GM18511 (cell line): ENCODE data around the gene SH3TC1.

ENCODE experiments used
- ATAC-seq: cut with Tn5 transposase; IDR thresholded peaks from one replicate; pipeline ENCODE4 v1.9.1; 2021; ENCODE audit warnings: mild to moderate bottlenecking, moderate library complexity; ENCODE audit not compliant: unreplicated experiment

SH3TC1 gene

DNA sequence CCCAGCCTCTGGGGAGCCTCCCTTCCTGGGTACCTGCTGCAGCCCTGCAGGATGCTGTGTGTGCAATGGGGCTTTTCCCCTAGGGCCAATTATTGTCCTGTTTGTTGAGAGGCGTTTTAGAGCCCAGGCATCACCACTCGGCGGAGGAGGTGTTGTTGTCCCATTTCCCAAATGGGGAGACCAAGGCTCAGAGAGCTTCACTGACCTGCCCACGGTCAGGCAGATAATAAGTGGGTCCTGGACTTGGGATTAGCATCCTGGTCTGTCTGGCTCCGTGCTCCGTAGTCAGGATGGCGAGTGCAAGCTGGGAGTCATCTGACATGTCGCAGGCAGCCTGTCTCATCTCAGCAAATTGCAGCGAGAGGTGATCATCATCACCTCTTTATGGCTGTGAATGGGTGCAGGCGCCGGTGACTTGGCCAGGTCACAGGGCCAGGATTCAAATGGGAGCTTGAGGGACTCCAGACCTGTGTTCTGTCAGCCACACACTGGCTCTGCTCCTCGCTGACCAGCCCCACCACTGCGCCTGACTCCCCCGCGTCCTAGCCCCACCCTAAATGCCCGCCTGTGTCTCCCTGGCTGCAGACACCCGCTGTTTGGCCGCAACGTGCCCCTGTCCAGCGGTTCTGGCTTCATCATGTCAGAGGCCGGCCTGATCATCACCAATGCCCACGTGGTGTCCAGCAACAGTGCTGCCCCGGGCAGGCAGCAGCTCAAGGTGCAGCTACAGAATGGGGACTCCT, 87.1 kb downstream of the SH3TC1 start:
- ATAC-seq: no peak

DNA sequence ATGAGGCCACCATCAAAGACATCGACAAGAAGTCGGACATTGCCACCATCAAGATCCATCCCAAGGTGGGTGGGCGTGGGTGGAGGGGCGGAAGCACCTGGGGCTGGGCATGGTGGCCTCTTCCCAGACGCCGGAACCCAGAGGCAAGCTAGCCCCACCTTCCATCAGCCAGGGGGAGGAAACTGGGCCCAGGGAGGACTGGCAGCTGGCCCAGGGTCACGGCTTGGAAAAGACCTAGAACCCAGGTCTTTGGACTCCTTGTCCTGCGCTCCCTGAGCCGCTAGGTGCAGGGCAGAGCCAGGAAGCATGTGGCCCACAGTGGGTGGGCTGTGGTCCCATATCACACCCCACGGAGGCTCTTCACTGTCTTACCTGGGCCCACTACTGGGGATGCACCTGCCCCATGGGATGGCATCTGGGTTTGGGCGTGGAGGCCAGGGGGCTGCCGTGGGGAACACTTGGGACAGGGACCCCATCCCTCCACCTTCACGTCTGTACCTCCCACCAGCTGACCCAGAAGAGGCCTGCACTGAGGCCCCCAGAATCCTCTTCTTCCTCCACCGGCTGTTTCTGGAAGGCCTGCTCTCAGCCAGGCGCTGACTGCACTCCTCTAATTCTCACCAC, 87.7 kb downstream of the SH3TC1 start:
- no peak for ATAC-seq

DNA sequence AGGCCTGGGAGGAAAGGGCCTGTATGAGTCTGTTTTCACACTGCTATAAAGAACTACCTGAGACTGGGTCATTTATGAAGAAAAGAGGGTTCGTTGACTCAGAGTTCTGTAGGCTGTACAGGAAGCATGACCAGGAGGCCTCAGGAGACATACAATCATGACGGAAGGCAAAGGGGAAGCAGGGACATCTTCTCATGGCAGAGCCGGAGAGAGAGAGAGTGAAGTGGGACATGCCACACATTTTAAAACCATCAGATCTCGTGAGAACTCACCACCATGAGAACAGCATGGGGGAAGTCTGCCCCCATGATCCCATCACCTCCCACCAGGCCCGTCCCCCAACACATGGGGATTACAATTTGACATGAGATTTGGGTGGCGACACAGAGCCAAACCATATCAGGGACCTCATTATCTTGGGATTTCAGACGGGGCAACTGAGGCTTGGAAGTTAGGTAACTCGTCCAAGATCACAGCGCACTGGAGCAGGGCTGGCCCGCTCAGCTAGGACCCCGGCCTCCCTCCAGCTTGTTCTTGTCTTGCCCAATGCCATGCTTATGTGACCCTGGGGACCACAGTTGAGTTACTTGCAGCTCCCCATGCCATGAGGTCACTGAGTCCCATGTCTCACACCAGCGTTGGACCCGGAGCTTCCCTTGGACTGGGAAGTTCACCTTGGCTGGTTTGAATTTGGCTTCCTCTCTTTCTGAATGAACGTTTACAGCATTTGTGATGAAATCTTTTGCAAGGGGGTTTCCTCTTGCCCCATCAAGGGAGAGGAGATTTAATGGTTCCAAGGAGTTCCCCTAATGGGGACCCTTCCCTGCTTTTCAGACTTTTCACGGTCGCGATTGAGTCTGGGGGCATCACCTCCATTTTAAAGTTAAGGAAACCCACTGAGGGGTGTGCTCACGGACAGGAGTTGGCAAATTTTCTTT, 88.5 kb downstream of the SH3TC1 start:
- no peak for ATAC-seq

DNA sequence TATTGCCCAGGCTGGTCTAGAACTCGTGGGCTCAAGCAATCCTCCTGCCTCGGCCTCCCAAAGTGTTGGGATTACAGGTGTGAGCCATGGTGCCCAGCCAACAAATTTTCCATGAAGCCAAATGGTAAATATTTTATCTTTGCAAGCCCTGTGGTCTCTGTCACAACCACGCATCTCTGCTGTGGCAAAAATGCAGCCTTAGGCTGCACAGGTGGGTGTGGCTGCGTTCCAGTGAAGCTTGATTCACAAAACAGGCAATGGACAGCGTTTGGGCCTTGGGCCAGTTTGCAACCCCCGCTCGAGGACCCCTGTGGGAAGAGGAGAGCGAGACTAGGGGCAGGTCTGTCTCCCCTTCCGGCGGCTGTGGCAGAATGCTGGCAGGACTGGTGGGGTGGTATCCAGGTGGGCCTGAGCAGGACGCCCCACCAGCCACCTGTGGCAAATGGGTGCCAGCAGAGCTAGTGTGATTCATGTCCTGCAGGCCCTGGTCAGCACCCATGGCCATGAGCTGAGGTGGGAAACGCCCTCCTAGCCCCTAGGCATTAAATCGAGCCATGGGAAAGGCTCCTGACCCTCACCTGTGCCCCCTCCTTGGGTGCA, 90.2 kb downstream of the SH3TC1 start:
- no peak for ATAC-seq

DNA sequence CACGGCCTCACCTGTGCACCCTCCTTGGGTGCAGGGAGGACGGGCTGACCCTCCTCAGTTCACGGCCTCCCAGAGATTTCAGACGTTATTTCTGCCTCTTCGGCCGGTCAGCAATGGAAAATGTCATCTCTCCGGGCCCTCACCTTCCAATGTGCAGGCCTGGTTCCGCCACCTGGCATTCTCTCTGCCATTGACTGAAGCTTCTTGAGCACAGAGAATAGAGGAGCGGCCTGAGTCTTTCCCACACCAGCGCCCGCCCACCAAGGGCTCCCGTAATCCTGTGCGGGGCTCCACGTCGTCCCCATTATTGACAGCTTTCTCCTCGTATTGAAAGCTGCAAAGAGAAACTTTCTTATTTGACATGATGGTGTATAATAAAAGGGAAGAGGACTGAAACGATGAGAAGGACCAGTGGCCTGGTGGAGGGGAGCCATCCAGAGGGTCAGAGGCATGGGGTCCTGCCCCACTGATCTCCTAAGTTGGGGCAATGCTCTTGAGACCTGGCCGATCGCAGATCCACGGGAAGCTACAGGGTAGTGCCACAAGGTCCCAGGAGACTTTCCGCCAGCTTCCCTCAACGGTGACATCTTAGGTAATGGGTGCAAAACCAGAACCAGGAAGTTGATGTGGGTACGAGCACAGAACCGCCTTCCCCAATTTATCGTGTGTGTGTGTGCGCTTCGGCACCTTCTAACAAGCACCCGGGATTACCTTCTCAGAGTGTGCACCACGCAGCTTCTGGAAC, 91.0 kb downstream of the SH3TC1 start:
- no peak for ATAC-seq

DNA sequence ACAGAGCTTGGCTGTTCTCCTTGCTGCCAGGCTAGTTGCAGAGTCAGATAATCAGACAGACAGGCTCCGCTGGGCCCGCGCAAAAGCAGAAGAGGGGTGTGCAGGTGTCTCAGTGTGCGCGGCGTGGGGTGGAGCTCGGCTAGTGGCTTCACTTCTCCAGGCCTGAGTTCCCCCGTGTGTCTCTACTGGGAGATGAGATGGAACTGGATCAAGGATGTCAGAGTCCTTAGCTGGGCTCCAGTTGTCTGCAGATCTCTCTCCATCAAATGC, 91.5 kb downstream of the SH3TC1 start:
- ATAC-seq: no peak
